ENCODE measurements around the gene KISS1R.

Gene KISS1R

DNA sequence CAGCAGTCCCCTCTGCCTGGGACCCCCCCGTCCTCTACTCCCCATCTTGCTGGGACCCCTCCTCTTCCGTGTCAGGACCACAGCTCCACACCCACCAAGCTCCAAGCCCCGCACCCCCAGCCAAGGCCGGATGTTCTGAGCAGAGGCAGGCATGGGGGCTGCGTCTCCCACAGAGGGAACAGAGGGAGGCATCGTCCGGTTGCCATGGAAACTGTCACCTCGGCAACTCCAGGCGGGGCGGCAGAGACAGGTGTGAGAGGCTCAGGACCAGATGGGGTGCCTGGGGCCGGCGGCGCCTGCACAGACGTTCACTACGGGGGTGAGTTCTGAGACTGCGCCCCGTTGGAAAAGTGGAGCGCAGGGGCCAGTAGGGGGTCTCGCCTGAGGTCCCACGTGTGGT, 18.5 kb upstream of the KISS1R start:
- no peaks in the 10 kb centered on the region for H3K9me3 ChIP-seq
- H3K4me1 ChIP-seq: no peaks in the 10 kb centered on the region
- TF ChIP-seq, protein P1, sequence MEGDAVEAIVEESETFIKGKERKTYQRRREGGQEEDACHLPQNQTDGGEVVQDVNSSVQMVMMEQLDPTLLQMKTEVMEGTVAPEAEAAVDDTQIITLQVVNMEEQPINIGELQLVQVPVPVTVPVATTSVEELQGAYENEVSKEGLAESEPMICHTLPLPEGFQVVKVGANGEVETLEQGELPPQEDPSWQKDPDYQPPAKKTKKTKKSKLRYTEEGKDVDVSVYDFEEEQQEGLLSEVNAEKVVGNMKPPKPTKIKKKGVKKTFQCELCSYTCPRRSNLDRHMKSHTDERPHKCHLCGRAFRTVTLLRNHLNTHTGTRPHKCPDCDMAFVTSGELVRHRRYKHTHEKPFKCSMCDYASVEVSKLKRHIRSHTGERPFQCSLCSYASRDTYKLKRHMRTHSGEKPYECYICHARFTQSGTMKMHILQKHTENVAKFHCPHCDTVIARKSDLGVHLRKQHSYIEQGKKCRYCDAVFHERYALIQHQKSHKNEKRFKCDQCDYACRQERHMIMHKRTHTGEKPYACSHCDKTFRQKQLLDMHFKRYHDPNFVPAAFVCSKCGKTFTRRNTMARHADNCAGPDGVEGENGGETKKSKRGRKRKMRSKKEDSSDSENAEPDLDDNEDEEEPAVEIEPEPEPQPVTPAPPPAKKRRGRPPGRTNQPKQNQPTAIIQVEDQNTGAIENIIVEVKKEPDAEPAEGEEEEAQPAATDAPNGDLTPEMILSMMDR (IDR thresholded peaks at IDR 0.05; ENCODE audit: low read depth, low read length): no peak
- H3K4me3 ChIP-seq (ENCODE audit: low read depth, low read length): no peak overlapping the region
- no peaks in the 10 kb centered on the region for H3K27me3 ChIP-seq
- DNase-seq: peak; percentile 71
- H3K36me3 ChIP-seq: no peaks in the 10 kb centered on the region

DNA sequence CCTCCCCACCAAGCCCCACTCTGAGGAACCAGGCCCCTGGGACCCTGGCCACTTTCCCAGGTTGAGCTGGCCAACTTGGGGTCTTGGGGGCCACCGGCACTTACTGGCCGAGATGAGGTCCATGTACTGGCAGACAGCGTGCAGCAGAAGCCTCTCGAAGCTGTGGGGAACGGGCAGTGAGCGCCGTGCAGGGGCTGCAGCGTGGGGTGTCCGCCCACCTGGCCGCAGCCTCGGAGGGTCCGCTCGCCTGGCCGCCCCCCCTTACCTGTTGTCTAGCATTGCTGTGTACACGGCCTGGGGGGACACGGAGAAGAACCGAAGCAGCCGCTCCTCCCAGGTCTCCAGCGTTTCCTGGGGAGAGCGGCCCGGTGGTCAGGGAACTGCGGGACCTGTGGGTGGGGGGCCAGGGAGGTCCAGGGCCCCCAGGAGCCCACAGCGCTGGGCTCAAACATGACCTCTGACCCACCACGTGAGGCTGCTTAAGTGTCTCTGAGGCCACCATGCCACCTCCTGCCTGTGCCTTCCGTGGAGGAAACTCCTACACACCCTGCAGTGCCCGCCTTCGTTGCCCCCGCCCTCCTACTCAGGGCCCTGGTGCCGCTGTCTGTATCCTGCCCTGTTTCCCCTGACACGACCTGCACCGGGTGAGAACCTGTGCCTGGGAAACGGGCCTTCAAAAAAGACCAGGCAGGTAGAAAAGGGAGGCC, 17.6 kb upstream of the KISS1R start:
- Histone ChIP-seq H3K27me3 (no peaks in the 10 kb centered on the region), H3K4me1 (no peaks in the 10 kb centered on the region), H3K4me3 (ENCODE audit: low read depth, low read length) (no peak overlapping the region), H3K36me3 (no peaks in the 10 kb centered on the region), H3K9me3 (no peaks in the 10 kb centered on the region)
- no peak for DNase-seq
- TF ChIP-seq, protein P1 (IDR thresholded peaks at IDR 0.05; ENCODE audit: low read depth, low read length): no peak

DNA sequence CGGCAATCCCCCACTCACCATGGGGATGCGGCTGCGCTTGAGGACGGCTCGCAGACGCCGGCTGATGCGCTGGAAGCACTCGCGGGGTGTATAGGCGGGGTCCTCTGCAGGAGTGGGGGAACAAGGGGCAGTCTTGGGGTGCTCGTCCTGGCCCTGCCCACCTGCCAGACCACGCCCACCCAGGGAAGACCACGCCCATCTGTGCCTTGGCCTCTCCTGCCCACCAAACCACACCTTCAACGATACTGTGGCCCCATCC, 17.2 kb upstream of the KISS1R start:
- Histone ChIP-seq H3K27me3 (no peaks in the 10 kb centered on the region), H3K4me3 (ENCODE audit: low read depth, low read length) (no peak overlapping the region), H3K36me3 (no peaks in the 10 kb centered on the region), H3K9me3 (no peaks in the 10 kb centered on the region), H3K4me1 (no peaks in the 10 kb centered on the region)
- TF ChIP-seq, protein P1 (IDR thresholded peaks at IDR 0.05; ENCODE audit: low read depth, low read length): no peak
- DNase-seq: no peak

DNA sequence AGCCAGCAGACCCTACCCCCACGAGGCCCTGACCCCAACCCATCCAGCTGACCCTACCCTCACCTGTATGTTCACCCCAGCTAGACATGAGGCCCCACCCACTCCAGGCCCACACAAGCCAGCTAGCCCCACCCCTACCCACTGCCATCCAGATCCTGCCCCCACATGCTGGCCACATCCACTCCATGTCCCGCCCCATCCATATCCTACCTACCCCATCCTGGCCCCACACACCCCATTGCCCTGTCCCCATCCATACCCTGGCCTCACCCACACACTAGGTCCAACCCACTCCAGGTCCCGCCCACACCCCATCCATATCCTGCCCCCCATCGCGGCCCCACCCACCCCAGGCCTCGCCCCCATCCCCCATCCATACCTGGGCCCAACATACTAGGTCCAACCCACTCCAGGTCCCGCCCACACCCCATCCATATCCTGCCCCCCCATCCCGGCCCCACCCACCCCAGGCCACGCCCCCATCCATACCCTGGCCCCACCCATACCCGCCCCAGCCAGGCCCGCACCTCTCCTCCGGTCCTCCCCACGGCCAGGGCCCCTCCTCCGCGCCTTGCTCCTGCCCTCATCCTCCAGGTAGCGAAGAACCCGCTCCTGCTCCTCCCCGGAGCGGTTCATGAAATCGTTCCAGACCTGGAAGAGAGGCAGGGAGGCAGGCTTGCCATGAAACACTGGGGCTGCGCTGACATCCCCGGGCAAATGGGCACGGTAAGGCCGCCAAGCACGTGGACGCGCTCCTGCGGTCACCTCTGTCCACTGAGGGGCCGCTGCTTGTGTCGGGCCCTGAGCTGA, 16.6 kb upstream of the KISS1R start:
- Histone ChIP-seq H3K4me1 (no peaks in the 10 kb centered on the region), H3K9me3 (no peaks in the 10 kb centered on the region), H3K36me3 (no peaks in the 10 kb centered on the region), H3K4me3 (ENCODE audit: low read depth, low read length) (no peak overlapping the region), H3K27me3 (no peaks in the 10 kb centered on the region)
- no peak for DNase-seq
- TF ChIP-seq, protein P1 (IDR thresholded peaks at IDR 0.05; ENCODE audit: low read depth, low read length): no peak

DNA sequence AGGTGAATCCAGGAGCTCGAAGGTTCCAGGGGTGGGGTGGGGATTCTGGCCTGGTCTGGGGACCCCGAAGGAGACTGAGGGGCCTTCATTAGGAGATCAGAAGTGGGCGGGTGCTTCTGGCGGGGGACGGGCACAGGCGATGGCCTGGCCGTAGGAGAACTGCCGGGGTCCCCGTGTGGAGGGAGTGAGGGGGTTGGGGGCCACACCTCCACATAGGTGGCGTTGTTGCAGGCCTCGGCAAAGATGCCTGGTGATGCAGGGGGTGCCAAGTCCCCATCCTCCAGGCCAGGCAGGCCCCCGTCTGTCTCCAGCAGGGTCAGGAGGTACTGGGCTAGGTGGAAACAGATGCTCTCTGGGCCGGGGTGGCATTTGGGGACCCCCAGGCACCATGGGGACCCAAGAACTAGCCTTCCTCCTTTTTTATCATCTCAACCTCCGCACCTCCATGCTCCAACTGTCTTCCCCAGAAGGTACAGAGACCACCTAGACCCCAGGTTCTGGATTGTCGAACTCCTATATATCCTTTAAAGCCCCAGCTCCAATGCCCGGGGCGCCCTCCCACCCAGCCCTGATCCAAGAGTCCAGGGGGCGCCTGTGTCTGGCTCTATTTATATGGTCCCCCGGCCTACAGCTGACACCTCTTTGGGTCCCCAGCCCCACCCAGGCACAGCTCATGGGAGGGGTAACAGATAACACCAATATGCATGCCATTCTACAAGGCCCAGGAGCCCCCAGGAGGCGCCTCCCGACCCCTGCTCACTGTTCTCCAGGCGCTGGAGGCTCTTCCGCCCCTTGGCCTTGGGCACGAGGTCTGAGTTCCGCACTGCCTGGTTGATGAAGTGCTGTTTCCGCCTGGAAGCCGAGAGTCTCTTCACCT, 15.7 kb upstream of the KISS1R start:
- DNase-seq: no peak
- Histone ChIP-seq H3K4me1 (no peaks in the 10 kb centered on the region), H3K9me3 (no peaks in the 10 kb centered on the region), H3K4me3 (ENCODE audit: low read depth, low read length) (no peak overlapping the region), H3K36me3 (no peaks in the 10 kb centered on the region), H3K27me3 (no peaks in the 10 kb centered on the region)
- TF ChIP-seq, protein P1 (IDR thresholded peaks at IDR 0.05; ENCODE audit: low read depth, low read length): no peak

Measured in BE2C (cell line).